NCI-H2081 treated with DMSO at 0.1 percent for 48 hours (cell line): ENCODE data around the gene AGRP.

Experiments used
- DNase-seq: peaks from one replicate; lab custom pipeline; 2025; lab: John Stamatoyannopoulos, UW

The AGRP gene

DNA sequence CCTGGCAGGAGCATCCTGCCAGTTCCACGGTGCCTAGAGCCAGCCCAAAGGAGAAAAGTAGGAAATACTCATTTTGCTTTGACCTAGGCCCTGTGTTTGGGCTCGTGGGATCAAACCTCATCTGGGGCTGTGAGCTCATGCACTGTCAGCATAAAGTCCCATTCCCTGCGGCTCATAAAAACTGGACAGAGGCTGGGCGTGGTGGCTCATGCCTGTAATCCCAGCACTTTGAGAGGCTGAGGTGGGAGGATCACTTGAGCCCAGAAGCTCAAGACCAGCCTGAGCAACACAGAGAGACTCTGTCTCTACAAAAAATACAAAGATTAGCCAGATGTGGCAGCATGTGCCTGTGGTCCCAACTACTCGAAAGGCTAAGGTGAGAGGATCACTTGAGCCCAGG, 20.3 kb downstream of the AGRP start:
- DNase-seq = no peak

DNA sequence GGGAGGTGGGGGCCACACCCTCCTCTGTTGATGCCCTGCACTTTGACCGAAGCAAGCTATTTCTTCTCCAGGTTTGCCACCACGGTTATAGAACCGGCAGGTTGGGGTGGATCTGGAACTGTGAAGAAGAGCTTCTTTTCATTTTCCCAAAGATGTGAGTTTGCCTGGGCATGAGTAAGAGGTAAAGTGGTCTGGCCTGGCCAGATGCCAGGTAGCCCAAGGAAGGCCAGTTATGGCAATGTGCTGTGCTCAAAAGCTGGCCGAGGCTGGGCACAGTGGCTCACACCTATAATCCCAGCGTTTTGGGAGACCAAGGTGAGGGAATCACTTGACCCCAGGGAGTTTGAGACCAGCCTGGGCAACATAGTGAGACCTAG, 21.1 kb downstream of the AGRP start:
- no peak for DNase-seq

DNA sequence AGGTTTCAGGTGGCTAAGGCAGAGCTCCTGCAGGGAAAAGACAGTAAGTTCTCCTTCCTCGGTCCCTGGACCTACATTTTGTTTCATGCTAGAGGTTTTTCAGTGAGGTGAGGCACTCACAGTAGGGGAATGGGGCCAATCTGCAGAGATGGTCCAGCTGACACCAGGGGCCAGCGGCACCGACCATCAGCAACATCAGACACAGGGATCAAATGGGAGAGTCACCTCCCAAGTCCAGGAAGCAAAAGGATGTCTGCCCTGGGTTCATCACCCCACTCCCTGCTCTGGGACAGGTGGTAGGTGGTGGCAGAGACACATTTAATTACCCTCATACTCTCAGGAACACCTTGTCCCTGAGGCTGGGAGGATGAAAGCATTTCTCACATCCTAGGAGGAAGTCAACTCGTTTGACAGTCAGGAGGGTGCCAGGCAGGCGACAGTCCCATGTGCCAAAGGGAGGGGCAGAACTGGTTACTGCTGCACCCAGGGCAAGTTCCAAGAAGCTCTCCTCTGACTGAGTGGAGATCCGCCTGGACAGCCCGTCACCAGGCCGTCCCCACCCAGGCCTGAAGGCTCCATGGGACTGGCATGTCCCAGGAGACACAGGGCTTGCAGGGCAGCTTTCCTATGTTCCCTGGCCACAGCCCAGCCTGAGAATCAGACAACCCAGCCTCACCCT, 21.6 kb downstream of the AGRP start:
- no peak for DNase-seq

DNA sequence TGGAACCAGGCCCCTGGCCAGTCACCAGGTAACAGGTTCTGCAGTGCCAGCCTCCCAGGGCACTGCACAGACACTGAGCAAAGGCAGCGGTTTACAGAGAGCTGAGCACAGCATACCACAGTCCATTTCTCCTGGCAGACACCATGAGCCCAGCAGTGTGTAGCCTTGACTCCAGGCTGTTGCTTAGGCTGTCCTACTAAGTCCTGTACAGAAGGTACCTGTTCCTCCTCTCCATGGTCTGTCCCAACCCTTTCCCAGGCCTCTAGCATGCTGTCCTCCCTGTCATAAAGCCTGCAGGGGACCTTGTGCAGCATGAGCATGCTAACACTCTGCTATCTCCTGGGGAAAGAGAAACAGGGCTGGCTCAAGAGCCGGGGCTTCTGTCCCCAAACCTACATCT, 22.4 kb downstream of the AGRP start:
- no peak for DNase-seq

DNA sequence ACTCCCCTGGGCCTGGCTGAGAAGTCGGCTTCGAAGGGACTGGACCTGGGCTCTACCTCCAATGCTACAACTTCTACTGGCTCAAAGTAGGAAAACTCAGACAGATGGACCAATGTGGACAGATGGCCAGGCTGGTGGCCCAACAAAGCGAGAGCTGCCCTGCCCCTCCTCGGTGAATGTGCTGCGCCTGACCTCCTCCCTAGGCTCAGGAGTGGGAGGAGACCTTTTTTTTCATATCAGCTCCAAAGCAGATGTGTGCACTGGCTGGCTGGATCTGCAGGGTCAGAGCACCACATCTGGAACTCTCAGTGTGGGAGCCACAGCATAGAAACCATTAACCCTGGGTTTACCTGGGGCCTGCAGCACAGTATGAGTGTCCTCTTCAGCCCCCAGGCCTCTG, 23.2 kb downstream of the AGRP start:
- DNase-seq = no peak

DNA sequence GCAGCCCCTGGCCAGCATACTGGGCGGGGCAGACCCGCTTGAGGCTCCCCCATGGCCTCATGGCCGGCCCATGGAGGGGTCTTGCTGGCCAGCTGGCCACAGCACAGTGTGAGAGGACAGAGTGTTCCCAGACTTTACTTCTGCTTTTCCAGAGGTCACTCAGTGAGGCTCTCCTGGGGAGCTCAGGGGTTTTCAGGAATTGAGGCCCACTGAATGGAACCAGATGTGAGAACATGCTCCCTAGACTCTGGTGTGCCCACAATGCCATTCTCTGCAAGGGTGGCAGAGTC, 23.5 kb downstream of the AGRP start:
- DNase-seq = no peak

DNA sequence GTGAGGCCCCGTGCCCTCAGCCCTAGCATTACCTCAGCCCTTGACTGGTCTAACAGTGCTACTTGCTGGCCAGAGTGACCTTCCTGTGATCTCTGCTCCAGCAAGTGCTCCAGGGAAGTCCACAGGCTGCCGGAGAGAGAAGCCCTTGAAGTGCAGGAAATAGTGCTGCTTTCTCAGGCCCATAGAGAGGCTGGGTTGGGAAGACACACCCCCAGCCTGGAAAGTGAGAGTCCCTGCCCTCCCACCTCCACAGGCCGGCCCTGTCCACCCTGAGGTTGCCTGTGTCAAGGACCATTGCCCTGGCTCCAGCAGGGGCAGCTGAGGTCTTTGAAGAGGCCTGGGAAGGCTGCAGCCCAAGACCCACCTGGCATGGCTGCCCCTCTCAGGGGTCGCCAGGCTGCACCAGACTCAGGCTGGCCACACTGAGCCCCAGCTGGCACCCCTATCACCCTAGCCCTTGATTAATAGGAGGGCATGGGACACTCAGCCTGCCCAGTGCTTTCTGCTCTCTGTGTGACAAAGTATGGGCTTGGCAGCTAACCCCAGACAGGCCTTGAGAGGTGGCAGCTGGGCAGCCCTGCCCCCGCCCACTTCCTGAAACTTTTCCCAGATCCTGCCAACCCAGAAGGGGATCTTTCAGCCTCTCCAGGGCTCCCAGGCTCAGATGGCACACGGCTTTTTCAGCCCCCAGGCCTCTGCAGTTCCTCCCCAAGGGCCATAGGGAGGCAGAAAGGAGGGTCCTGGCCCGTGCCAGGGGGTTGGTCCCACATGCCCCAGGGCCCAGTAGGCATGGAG, 24.1 kb downstream of the AGRP start:
- no peak for DNase-seq

DNA sequence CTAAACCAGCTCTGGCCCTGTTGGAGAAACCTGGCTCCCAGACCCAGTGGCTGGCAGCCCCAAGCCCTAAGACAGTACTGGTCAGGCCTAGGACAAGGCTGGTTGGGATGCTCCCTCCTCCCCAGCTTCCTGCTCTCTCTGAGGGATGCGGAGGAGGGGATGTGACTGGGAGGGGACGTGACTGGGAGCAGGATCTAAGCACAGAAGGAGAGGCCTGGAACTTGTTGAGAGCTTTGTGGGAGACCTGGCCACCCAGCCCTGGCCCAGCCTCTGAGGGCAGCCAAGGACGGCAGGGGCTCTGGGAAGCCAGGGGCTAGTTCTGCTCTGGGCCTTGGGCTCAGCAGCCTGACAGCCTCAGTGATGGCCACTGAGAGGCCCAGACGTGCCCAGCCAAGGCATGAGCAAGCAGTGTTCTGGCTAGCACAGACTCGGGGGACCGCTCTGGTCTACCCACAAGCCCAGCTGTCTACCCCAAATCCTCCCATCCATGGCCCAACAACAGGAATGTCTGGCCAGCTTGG, 25.2 kb downstream of the AGRP start:
- no peak for DNase-seq

DNA sequence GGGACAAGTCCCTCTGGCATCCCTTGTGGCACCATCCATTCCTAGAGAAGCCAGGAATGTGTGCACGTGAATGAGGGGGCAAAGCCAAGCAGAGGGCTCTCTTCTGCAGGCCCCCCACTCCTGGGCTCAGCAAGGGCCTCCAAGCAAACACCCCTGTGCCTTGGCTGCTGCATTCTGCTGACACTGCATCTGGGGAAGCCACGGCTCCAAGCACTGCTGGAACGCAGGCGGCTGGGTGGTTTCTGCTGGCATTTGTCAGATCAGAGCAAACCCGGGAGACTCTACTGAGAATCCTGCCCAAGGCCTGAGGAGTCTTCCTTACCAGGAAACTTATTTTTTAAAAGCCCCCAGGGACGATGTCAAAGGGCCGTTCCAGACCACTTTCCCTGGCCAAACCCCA, 25.7 kb downstream of the AGRP start:
- DNase-seq = no peak

DNA sequence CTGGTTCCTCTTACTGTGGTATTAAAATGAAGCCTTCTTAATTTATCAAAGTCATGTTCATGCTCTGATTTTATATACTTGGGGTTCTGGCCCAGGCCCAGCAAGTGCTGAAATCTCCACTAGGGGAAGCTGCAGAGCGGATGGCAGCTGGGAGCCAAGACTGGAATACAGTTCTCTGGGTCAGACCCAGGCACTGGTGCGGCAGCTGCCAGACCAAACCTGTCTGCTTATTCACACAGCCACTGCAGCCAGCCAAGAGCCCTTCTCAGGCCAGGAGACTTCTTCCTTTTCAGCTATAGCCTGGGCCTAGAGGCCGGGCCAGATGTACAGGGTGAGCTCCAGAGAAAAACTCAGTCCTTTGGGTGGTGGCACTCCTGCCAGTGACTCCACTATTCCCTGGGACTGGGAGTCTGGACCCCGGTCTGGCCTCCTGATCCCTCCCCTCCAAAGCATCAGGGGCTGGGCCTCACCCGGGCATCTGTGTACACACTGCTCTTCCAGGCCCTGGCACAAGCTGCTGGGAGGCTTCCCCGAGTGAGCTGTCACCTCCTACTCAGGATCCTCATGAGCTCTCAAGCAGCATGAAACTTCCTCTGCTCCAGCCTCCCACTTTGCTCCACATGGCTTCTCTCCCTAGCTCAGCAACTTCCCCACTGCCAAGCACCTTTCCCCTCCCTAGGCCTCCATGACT, 26.8 kb downstream of the AGRP start:
- no peak for DNase-seq

DNA sequence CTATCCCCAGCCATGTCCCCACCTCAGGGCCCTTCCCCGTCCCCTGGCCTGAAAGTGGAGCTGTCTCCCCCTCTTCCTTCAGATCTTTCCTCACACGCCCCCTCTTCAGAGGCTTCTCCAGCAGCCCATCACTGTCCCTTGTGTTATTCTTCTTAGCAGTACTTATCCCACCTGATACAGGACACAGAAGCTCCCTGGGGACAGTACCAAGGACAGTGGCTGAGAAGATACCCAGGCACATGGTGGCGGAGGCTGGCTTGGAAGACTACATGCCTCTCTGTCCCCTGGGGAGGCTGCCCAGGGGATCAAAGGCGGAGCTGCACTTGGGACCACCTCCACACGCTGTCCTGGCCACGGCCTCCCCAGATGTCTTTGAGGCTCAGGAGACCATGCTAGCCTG, 28.5 kb downstream of the AGRP start:
- DNase-seq = no peak

DNA sequence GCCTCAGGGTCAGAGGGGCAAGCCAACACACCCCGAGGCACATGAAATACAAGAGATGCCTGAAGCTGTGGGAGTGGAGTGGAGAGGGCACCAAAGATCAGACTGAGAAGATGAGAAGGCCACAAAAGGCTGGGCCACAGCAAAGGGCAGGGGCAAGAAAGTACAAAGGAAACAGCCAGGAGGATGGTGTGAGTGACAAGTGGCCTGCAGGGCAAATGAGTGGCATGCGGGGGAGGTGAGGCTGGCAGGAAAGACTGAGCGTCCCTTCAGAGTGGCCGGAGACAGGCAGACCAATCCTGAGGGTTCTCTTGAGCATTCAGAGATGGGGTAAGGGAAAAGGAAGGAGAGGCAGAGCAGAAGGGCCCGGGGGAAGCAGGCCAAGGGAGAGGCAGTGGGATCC, 29.2 kb downstream of the AGRP start:
- no peak for DNase-seq

DNA sequence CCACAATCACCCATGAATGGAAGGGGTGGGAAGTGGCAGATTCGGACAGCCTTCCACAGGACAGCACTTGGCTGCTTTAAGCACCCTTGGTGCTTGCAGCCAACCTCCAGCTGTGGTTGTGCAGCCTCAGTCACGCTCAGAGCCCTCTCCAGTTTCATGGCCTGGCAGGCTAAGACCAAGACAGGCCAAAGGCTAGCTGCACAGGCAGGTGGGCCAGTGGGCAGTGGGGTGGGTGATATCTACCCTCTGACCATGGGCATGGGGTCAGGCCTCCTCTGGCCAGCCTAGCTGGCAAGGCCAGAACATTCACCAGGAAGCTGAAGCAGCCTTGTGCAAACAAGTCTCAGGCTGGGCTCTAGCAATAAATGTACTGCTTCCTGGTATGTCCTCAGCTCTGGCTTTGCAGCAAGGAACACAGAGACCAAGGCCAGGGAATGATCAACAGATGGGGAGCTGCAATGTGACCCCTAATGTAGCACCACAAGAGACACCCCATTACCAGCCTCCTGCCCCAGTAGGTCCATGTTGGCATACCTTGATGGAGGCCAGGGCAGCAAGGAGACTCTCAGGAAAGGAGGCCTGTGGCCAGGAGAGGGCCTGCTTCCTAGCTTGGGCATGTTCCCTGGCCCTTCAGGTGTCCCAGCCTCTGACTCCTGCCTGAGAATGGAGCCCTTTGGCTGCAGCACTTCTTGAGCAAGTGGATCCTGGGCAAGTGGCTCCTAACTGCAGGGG, 31.5 kb downstream of the AGRP start:
- no peak for DNase-seq

DNA sequence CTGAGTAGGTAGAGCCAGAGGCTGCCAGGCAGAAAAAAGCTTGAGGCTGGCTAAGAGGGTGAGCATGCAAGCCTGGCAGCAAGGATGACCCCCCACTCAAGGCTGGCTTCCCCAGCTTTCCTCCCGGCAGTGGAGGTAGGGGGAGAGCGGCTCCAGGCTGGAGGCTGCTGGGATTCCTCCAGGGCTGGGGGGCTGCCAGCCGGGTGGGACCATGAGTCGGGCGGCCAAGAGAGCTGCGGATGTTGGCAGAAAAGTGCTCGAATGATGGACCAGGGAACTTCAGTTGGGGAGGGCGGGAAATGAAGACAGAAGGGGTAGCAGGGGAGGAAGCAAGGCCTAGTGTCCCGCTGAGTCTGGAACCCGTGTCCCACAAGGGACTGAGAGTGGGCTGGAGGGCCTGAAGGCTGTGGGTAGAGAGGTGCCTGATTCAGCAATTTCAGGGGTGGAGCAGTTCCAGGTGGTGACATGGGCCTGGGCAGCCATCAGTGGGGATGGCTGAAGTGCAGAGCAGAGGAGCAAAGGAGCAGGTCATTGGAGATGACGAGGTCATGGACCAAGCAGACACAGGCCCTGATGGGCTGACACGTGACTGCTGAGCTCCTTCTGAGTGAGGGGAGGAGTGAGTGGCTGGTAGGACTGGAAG, 32.2 kb downstream of the AGRP start:
- DNase-seq = no peak

DNA sequence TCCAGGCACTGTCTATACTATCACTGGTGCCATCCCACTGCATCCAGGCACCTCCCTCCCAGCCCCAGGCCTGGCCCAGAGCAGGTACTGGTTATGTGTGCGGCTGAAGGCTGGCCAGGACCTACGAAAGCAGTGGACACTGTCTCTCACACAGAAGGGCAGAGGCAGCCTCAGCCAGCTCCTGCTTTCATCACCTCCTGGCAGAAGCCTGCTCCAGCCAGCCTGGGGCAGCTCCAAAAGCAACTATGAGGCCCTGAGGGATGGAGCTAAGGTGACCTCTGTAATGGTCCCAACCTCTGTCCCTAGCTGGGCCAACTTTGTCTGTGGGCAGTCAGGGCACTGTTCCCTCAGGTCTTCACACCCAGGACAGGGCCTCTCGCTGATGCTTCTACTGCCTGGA, 33.6 kb downstream of the AGRP start:
- DNase-seq = no peak

DNA sequence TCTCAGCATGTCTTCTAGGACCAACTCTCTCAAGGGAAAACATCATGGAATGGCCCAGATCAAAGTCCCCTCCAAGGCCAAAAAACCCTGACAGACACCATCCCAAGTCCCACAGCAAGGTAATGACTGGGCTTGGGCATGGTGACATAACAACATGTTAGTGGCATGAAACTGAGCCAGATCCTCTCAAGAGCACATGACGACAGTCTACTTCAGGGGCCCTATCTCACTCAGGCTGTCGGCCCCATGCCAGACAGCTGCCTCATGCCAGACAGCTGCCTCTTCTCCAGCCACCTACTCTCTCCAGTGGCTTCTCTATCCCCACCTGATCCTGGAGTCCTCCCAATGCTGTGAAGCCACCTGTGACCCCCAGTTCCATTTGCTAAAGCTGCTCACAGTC, 34.0 kb downstream of the AGRP start:
- no peak for DNase-seq

DNA sequence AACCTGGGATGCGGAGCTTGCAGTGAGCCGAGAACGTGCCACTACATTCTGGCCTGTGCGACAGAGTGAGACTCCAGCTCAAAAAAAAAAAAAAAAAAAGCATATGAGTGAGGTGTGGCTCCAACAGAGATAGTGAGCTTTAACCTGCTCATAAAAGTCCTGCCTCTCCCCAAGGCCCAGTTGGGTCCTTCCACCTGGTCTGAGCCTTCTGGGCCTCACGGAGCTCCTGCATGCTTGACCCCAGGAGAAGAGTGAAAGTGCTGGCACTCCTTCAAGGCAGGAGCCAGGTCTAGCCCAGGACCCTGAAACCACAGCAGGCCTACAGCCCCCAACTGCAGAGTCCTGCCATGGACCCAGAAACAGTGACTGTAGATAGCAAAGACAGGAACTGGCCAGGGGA, 34.8 kb downstream of the AGRP start:
- DNase-seq = no peak

DNA sequence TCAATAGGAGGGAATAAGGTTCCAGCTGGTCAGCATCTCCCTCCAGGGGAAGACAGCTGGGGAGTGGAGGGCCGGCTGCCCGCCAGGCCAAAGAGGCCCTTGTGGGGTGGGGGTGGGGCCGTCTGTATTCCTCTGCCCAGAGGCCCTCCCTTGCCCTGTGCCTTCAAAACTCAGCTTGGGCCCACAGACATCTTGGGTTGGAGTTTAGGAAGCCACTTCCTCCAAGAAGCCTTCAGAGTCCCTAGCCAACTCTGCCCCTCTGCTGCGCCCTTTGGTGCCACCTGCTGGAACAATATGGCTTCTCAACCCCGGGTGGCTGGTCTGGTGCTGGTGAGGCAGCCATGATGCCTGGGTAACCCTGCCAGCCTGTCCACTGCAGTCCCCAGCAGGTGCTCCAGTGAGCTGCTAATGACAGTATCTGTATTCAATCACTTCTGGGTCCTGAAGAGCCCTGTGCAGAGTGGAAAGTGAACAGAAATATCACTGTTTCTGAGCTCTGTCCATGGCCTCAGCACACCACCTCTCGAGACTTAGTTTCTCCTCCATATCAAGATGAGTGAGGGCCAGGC, 35.8 kb downstream of the AGRP start:
- DNase-seq = no peak

DNA sequence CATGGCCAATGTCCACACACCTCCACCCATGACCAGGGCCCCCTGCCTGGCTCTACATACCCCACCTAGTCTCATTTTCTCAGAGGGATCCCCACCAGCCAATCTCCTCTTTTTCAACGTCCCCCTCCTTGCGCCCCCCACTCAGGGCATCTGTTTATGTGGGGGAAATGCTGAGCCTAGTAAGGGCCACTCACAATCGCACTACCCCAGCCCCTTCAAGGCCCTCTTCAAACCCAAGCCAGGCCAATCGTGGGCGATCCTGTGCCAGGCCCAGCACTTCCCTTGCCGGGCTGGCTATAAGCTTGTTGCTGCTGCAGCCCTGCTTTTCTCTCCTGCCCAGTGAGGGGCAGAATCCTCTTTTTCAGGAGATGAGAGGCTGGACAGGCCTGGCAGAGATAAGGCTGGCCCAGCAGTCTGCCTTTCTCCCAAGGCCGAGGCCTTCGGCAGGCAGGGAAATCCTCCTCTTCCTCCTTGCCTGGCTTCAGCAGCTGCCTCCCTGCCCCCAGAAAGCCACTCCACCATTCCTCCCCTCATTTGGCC, 36.3 kb downstream of the AGRP start:
- no peak for DNase-seq

DNA sequence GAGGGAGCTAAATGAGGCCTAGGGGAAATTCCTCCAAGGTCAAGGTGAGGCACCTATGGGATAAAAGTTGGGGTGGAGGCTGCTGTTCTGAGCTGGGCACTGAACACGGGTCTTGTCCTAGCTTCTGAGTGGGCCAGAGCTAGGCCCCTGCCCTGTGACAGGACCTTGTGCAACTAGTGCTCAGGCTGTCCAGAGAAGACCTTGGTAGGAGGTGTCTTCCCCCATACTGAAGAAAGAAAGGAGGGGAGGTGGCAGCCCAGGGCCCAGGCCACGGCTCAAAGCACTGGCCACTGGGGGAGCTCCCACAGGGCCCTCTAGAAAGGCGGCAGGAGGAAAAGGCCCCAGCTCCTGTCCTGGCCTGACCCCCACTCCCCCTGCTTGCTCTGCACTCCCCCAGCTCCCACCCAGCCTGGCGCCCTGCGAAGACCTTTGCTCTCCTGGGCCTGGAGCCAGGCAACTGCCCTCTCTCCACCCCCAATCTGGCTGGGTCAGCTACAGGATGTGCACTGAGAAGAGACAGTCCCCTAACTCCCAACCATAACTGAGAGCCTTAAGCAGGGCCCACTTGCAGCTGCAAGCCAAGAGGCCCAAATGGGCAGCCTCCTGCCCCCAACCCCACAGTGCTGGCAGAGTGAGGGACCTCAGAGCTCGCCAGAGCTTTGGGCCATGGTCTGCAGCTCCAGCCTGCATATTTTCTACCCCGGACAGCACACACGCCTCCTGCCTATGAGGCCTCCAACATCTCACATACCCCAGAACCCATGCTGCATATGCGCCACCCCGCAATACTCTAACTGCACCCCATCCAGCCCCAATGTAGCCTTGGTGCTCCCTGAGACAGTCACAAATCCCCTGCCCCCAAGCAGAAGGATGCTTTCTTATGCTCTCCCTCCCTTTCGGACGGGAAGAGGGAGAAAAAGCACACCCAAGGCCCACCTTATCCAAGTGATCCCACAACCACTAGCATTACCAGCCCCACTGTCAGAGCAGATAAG, 37.1 kb downstream of the AGRP start:
- DNase-seq = no peak
